Measurements from ENCODE around the gene SYNE1. TPM values are rescaled to one million over a fixed set of nuclear protein-coding genes. Genes with fewer than 3 reads are reported as not detected.

Gene SYNE1
- total RNA-seq, 4 donors from 2014 or later = 411 to 622 (median 490) TPM

- Histone ChIP-seq H3K4me3 (replicated peaks in 1 of 3) (no peak overlapping the region), H3K9me3 (no peaks in the 10 kb centered on the region), H3K36me3 (no peaks in the 10 kb centered on the region), H3K4me1 (peaks cover 0 to 4% of the 10 kb centered on the region in 2 donors), H3K27me3 (no peaks in the 10 kb centered on the region), H3K27ac (peak overlapping the region in 1 of 3 donors; percentile 1)
- no peak for DNase-seq
- WGBS, 2 donors = 79 to 80% methylated on average over 7 of the region's 7 CpGs
- intact Hi-C loops (cut with DNase I) = no loop called here
- no peak for TF ChIP-seq CTCF (IDR thresholded peaks at IDR 0.05)
- TF ChIP-seq POLR2A (IDR thresholded peaks at IDR 0.05) = no peak
These were observed 537.0 kb downstream of the SYNE1 start for GRCh38 chr6:152100183-152100618.

- peak overlapping the region in 1 of 3 donors; percentile 1 for H3K27ac ChIP-seq
- TF ChIP-seq CTCF (IDR thresholded peaks at IDR 0.05) (no peak), POLR2A (IDR thresholded peaks at IDR 0.05) (no peak)
- intact Hi-C loops (cut with DNase I) = no loop called here
- peaks cover 0 to 9% of the 10 kb centered on the region in 2 donors for H3K4me1 ChIP-seq
- H3K36me3 ChIP-seq = no peaks in the 10 kb centered on the region
- no peak overlapping the region for H3K4me3 ChIP-seq (replicated peaks in 1 of 3)
- no peaks in the 10 kb centered on the region for H3K9me3 ChIP-seq
- DNase-seq = no peak
- 91 to 96% methylated on average over 4 of the region's 4 CpGs for WGBS, 2 donors
- H3K27me3 ChIP-seq = no peaks in the 10 kb centered on the region
These were observed 537.5 kb downstream of the SYNE1 start for GRCh38 chr6:152099446-152100182.

- DNase-seq = no peak
These were observed 538.5 kb downstream of the SYNE1 start for GRCh38 chr6:152098683-152099082.

GRCh38 chr6:152096863-152097496, 540.2 kb downstream of the SYNE1 start:
- Histone ChIP-seq H3K4me1 (peaks cover 0 to 10% of the 10 kb centered on the region in 2 donors), H3K9me3 (no peaks in the 10 kb centered on the region), H3K27ac (no peak overlapping the region), H3K36me3 (no peaks in the 10 kb centered on the region), H3K4me3 (replicated peaks in 1 of 3) (no peak overlapping the region), H3K27me3 (no peaks in the 10 kb centered on the region)
- intact Hi-C loops (cut with DNase I) = no loop called here
- TF ChIP-seq POLR2A (IDR thresholded peaks at IDR 0.05) = no peak
- WGBS, 2 donors = 79 to 80% methylated on average over 5 of the region's 5 CpGs
- DNase-seq = no peak

More at GRCh38 chr6:152098683-152099082, 538.5 kb downstream of the SYNE1 start:
- TF ChIP-seq CTCF (IDR thresholded peaks at IDR 0.05) (no peak), POLR2A (IDR thresholded peaks at IDR 0.05) (no peak)
- WGBS, 2 donors = 82 to 88% methylated on average over 14 of the region's 14 CpGs
- H3K27ac ChIP-seq = no peak overlapping the region
- no peak overlapping the region for H3K4me3 ChIP-seq (replicated peaks in 1 of 3)
- intact Hi-C loops (cut with DNase I) = no loop called here
- H3K4me1 ChIP-seq = peaks cover 0 to 10% of the 10 kb centered on the region in 2 donors
- no peaks in the 10 kb centered on the region for H3K27me3 ChIP-seq
- H3K36me3 ChIP-seq = no peaks in the 10 kb centered on the region
- no peaks in the 10 kb centered on the region for H3K9me3 ChIP-seq

- no peaks in the 10 kb centered on the region for H3K27me3 ChIP-seq
- WGBS, 2 donors = 81 to 87% methylated on average over 3 of the region's 3 CpGs
- peaks cover 0 to 20% of the 10 kb centered on the region in 2 donors for H3K4me1 ChIP-seq
- TF ChIP-seq CTCF (IDR thresholded peaks at IDR 0.05) (no peak), POLR2A (IDR thresholded peaks at IDR 0.05) (no peak)
- no peaks in the 10 kb centered on the region for H3K9me3 ChIP-seq
- no peak overlapping the region for H3K4me3 ChIP-seq (replicated peaks in 1 of 3)
- intact Hi-C loops (cut with DNase I) = no loop called here
- peak; percentile 41 to 51 for DNase-seq
- H3K36me3 ChIP-seq = no peaks in the 10 kb centered on the region
- peak overlapping the region in 2 of 3 donors; percentile 42 to 58 for H3K27ac ChIP-seq
These were observed 542.1 kb downstream of the SYNE1 start for GRCh38 chr6:152094992-152095592.
